ENCODE results near the gene MRPL50. TPM values are rescaled to one million over a fixed set of nuclear protein-coding genes. Genes with fewer than 3 reads are reported as not detected.
A peak's percentile ranks its signal among the peaks of the same experiment; 100 is the strongest.

Gene MRPL50
- polyA plus RNA-seq, 2 of the 4 experiments (the other 2 are of a cell fraction), result 24.7 to 42.5 TPM

DNA sequence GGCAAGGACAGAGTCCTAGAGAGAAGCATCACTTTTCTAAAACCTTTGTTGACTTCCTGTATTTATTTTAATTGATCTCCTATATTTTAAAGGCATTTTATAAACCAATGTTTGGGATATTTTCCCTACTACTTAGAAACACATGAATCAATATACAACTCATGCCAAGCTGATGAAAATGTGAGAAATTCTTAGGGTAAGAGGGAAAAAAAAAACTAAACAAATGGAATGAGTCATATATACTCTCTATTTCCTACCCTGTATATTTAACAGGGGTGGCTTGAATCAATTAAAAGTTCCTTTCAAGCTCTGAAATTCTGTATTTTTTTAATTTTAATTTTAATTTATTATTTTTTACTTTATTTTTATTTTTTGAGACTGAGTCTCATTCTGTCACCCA, 33.2 kb downstream of the MRPL50 start:
- ATAC-seq (no peak), FAIRE-seq (peak; percentile 70), DNase-seq (ENCODE audit: low read depth in 1 of 2, low spot score in 1 of 2) (no peak)
- TF ChIP-seq NPAS2 (CRISPR knock-in tag; IDR thresholded peaks at IDR 0.05; ENCODE audit: borderline replicate concordance) (no peak), FOSL2 (IDR thresholded peaks at IDR 0.05) (peak; percentile 58; the same call in 1 of the 2 replicates), FOSL2 (CRISPR knock-in tag; IDR thresholded peaks at IDR 0.05) (no peak), JUNB (IDR thresholded peaks at IDR 0.05) (peak; percentile 67), RAD21 (conservative IDR thresholded peaks at IDR 0.05 in 1 of 2, IDR thresholded peaks at IDR 0.05 in 1 of 2) (0 out of 5 replicates have a peak, but pooled peaks of 1 of the 2 experiments have one; percentile 8)
- ChIA-PET CTCF (interaction anchor here (1.0 to 1.8 kb wide), 4 partner anchors 23 to 94 kb away, joined by 3 to 12 read pairs (median 4); no protein-coding TSS in a partner anchor), POLR2A (interaction anchor here (0.6 to 1.3 kb wide), 3 partner anchors 33 to 54 kb away, joined by 3 to 4 read pairs (median 4); partner anchors contain the start of genes MRPL50 and ZNF189)
- H3K4me1 ChIP-seq, result peaks cover 61% of the 10 kb centered on the region
- peak overlapping the region; percentile 95 to 99 for H3K27ac ChIP-seq
- H3K4me3 ChIP-seq, result no peak overlapping the region
- no peaks in the 10 kb centered on the region for H3K9me3 ChIP-seq
- peak overlapping the region; percentile 77 for H3K4me2 ChIP-seq

DNA sequence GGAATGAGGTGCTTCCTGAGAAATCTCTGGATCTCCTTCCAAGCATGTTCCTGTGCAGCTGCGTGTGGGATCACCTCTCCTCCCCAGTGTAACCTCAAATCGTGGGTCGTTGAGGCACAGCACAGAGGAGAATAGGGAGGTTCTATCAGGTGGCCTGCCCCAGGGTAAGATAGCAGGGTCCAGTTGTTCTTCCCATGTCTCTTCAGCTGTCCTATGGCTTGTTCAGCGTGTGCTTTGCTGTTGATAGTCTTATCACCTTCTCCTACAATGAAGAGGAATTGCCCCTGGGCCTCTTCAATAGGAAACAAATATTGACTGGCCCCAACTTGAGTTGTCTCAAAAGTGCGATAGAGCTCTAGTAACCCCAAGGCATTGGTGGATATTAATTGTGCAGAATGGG, 36.0 kb downstream of the MRPL50 start:
- DNase-seq (ENCODE audit: low read depth in 1 of 2, low spot score in 1 of 2) (no peak), ATAC-seq (no peak), FAIRE-seq (no peak)
- H3K4me1 ChIP-seq, result peaks cover 34% of the 10 kb centered on the region
- WGBS (ENCODE audit: missing lambda C conversion rate), result 93% methylated on average over 5 of the region's 5 CpGs
- CTCF ChIA-PET, result interaction anchor here (1.0 to 2.2 kb wide), 2 partner anchors 26 to 50 kb away, joined by 3 to 9 read pairs; no protein-coding TSS in a partner anchor
- POLR2A ChIA-PET, result no interaction called here
- no peak overlapping the region for H3K4me3 ChIP-seq
- H3K27ac ChIP-seq, result peak overlapping the region in 1 of 2 experiments; percentile 59; a peak in 3 of 6 replicates
- H3K9me3 ChIP-seq, result 0 out of 3 replicates have a peak, but pooled peaks cover 3% of the 10 kb centered on the region
- H3K4me2 ChIP-seq, result no peak overlapping the region
- TF ChIP-seq SMC3 (IDR thresholded peaks at IDR 0.05), result no peak

DNA sequence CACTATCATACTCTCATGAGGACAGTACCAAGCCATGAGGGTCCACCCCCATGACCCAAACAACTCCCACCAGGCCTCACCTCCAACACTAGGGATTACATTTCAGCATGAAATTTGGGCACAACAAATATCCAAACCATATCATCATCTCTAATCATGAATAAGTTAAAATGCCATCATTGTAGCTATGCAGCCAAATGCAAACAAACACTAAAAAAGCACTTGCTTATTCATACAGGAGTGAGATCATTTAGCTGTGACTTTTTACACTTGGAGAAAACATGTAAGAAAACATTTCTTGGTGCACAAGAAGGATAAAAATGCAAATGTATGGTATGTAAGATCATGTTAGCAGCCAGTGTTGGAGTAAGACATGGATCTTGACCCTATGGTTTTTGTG, 37.8 kb downstream of the MRPL50 start:
- POLR2A ChIA-PET, result no interaction called here
- FAIRE-seq, result no peak

DNA sequence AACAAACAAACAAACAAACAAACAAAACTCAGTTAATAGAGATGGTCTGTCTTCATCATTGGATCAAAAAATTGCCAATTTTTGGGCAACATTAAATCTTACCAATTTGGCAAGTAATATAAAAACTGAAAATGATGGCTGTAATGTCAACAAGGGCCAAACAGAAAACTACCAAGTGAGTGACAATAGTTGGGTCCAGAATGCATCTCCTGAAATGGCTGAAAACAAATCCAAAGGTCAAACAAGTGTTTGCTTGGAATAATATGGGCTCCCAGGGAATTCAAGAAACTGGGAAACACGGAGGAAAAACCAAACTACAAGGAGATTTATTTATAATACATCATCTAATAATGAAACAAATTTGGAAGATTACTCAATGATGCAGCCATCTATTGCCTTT, 38.7 kb downstream of the MRPL50 start:
- FAIRE-seq (no peak), ATAC-seq (no peak)

More for the DNA sequence above, 37.8 kb downstream of the MRPL50 start:
- Histone ChIP-seq H3K4me3 (no peak overlapping the region), H3K9me3 (0 out of 3 replicates have a peak, but pooled peaks cover 10% of the 10 kb centered on the region), H3K4me2 (no peak overlapping the region), H3K27ac (peak overlapping the region in 1 of 2 experiments; percentile 33; a peak in 2 of 6 replicates), H3K4me1 (peaks cover 19% of the 10 kb centered on the region)
- no peak for DNase-seq (ENCODE audit: low read depth in 1 of 2, low spot score in 1 of 2)
- ATAC-seq, result no peak
- no peak for TF ChIP-seq PHF8 (IDR thresholded peaks at IDR 0.05; ENCODE audit: borderline replicate concordance, low read depth)
- CTCF ChIA-PET, result interaction anchor here (1.0 to 1.3 kb wide), 2 partner anchors 12 to 28 kb away, joined by 3 to 4 read pairs; no protein-coding TSS in a partner anchor

More for the DNA sequence above, 38.7 kb downstream of the MRPL50 start:
- no peak for DNase-seq (ENCODE audit: low read depth in 1 of 2, low spot score in 1 of 2)
- H3K4me1 ChIP-seq, result peaks cover 19% of the 10 kb centered on the region
- peak overlapping the region in 1 of 2 experiments; percentile 30; a peak in 1 of 6 replicates for H3K27ac ChIP-seq
- CTCF ChIA-PET, result interaction anchor here (1.3 kb wide), 1 partner anchor 13 kb away, joined by 3 read pairs; no protein-coding TSS in a partner anchor
- H3K4me3 ChIP-seq, result no peak overlapping the region
- WGBS (ENCODE audit: missing lambda C conversion rate), result 85% methylated on average over 1 of the region's 1 CpG
- POLR2A ChIA-PET, result no interaction called here
- H3K9me3 ChIP-seq, result 0 out of 3 replicates have a peak, but pooled peaks cover 12% of the 10 kb centered on the region
- no peak for TF ChIP-seq KDM5A (IDR thresholded peaks at IDR 0.05)
- no peak for TF ChIP-seq GATA3 (IDR thresholded peaks at IDR 0.05; ENCODE audit: borderline replicate concordance)
- no peak for TF ChIP-seq RAD21 (conservative IDR thresholded peaks at IDR 0.05 in 1 of 2, IDR thresholded peaks at IDR 0.05 in 1 of 2)
- TF ChIP-seq, protein P1, sequence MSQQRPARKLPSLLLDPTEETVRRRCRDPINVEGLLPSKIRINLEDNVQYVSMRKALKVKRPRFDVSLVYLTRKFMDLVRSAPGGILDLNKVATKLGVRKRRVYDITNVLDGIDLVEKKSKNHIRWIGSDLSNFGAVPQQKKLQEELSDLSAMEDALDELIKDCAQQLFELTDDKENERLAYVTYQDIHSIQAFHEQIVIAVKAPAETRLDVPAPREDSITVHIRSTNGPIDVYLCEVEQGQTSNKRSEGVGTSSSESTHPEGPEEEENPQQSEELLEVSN (IDR thresholded peaks at IDR 0.05; ENCODE audit: borderline replicate concordance, low read depth), result no peak
- TF ChIP-seq ZSCAN20 (CRISPR knock-in tag; IDR thresholded peaks at IDR 0.05), result no peak
- TF ChIP-seq HEYL (CRISPR knock-in tag; IDR thresholded peaks at IDR 0.05), result no peak
- TF ChIP-seq HOXA7 (CRISPR knock-in tag; IDR thresholded peaks at IDR 0.05), result no peak
- TF ChIP-seq, protein P2, sequence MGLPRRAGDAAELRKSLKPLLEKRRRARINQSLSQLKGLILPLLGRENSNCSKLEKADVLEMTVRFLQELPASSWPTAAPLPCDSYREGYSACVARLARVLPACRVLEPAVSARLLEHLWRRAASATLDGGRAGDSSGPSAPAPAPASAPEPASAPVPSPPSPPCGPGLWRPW (IDR thresholded peaks at IDR 0.05), result no peak
- no peak for TF ChIP-seq CHD2 (IDR thresholded peaks at IDR 0.05; ENCODE audit: low read length, partially characterized antibody)
- no peak for TF ChIP-seq BHLHE40 (IDR thresholded peaks at IDR 0.05; ENCODE audit: low read depth, low read length)
- no peak for TF ChIP-seq EHMT2 (IDR thresholded peaks at IDR 0.05; ENCODE audit: low read depth)
- TF ChIP-seq, protein P3, sequence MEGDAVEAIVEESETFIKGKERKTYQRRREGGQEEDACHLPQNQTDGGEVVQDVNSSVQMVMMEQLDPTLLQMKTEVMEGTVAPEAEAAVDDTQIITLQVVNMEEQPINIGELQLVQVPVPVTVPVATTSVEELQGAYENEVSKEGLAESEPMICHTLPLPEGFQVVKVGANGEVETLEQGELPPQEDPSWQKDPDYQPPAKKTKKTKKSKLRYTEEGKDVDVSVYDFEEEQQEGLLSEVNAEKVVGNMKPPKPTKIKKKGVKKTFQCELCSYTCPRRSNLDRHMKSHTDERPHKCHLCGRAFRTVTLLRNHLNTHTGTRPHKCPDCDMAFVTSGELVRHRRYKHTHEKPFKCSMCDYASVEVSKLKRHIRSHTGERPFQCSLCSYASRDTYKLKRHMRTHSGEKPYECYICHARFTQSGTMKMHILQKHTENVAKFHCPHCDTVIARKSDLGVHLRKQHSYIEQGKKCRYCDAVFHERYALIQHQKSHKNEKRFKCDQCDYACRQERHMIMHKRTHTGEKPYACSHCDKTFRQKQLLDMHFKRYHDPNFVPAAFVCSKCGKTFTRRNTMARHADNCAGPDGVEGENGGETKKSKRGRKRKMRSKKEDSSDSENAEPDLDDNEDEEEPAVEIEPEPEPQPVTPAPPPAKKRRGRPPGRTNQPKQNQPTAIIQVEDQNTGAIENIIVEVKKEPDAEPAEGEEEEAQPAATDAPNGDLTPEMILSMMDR (IDR thresholded peaks at IDR 0.05), result no peak
- no peak overlapping the region for H3K4me2 ChIP-seq

All from A549 (cell line).